Fibroblast of peridontal ligament (primary cell): ENCODE data around the gene FIG4.
A peak's percentile ranks its signal among the peaks of the same experiment; 100 is the strongest.
"Not testable (repeated sequence)": the region's sequence is repeated elsewhere in the genome, so short reads cannot be mapped to it uniquely, and the experiment has no call there.

ENCODE experiments used
- DNase-seq: peaks from one replicate; pipeline ENCODE4 v3.0.0-alpha.2; 2010; ENCODE audit errors: extremely low read depth

FIG4 gene

DNA sequence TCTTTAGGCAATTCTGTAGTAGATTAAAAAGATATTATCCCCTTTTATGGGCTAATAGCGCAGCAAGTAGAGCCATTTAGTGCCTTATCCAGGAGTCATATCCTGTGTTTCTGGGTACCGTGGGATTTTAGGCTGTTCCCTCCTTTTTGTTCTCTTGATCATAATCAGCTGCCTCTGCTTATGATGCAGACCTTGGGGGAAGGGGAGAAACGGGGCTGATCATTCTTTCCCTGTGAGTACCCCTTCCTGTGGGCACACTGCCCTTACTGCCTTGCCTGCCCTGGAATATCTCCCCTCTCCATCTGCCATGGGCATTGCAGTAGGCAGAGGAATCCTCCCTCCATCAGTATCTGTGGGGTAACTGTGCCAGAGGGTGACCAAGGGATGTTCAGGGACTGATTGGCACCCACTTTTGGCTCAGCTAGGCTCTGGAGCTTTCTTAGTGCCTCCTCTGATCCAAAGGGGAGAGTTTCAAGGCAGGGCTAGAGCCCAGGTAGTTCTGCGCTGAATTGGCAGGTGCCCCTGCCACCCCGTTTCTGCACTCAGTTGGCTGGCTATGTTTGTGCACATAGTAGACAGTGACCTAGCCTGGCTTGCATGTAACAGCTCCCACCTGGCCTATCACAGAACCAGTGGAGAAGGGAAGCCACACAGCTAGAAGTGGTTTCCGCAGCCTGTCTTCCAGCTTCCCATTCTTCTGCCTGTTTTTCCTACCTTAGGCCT is 103.3 kb downstream of the FIG4 start:
- DNase-seq = peak; percentile 65

DNA sequence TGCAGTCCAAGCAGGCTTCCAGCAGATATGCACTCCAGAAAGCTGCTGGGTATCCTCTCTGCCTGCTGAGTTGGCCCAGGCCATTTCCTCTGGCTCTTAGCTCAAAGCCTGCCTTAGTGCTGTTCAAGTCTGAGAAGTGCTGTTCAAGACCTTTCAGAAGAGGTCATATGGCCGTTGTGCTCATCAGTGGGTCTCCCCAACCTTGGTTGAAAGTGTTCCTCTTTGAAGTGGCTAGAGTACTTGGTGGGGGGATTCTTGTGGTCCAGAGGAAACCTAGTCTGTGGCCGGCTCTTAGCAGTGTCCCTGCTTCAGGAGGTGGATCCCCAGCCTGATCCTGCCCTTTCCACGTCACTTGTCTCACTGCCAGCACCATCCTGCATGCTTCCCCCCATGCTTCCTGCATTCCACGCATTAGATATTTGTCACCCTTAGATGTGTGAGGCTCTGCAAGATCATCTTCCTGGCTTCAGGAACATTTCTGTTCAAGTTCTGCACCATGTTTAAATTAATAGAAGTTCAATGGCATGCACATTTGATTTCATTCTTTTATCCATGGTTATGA is 105.0 kb downstream of the FIG4 start:
- DNase-seq = no peak

DNA sequence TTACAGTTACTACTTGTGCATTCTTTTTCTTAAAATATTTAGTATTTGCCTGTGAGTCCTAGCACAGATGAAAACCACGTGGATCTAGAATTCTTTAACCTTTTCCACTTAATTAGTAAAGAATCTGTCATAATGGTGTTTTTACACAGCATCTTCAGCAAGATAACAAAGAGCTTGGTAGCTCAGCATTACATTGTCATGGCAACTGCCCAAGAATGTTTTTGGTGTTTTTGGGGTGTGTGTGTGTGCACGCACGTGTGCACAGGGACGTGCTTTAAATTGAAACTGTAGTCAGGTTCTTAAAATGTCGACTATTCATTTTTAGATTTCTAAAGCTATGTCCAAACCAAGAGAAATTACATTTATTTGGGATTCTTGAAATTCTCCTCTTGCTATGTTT is 108.0 kb downstream of the FIG4 start:
- no peak for DNase-seq

DNA sequence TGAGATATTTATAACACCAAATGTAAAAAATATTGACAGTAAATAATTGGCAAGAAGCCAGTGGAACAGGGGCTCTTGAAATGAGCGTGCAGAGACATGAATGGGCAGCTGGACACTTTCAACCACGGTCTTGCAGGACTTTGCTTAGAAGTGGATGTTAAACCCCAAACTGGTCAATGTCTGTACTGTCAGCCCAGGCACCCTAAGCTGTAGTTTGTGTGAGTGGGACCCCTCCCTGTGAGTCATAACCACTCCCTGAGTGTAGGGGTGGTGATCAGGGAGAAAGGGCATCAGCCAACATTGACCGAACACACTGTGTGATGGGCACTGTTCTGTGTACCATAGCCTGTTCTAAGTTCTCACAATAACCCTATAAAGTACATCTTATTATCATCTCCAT is 108.6 kb downstream of the FIG4 start:
- no peak for DNase-seq

DNA sequence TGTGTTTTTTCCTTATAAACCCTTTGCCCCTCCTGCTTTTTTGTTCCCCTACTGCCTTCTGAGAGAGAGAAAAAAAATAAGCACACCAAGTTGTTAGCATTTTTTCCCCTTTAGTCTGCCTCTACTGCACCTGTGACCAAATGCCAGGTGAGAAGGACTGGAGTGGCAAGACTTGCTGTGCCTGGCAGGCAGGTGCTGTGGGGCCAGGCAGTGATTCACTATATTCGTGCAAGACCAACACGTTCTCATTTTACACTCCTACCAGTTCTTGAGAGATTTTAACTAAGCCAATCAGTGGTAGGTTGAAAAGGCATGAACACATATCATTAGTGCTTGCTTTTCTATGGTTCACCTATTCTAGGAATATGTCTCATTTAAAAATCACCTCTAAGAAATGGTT is 109.7 kb downstream of the FIG4 start:
- no peak for DNase-seq

DNA sequence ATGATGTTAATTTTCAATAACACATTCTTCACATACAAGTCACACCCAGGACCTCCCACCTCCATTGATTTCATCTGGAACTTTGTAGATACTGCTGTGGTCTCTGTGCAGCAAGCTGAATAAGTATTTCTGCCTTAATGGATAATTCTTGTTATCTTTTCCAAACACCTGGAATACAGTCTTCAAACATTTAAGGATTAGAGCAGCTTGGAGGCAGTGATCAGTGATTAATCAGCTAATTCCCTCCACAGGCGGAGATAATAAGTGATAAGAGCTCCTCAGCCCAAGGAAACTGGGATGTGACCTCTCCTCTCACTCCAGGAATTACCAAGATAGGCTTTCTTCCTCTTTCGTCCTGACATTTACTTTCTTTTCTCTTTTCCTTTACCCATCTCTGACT is 110.7 kb downstream of the FIG4 start:
- no peak for DNase-seq

DNA sequence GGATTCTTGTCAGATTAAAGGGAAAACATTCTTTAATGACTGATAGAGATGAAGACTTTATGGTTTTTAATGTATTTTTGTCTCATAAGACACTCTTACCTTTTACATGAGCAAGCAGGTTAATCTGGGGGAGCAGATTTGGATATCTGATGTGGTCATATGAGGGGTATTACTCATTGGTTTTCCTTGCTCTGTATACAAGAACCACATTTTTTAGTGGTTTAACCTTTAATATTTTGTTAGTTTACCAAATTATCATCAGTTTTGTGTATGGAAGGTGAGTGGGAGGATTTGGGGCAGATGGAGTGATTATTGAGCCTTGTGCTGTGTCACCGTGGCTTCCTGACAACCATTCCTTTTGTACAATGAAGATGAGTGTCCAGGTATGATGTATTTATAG is 112.9 kb downstream of the FIG4 start:
- no peak for DNase-seq

DNA sequence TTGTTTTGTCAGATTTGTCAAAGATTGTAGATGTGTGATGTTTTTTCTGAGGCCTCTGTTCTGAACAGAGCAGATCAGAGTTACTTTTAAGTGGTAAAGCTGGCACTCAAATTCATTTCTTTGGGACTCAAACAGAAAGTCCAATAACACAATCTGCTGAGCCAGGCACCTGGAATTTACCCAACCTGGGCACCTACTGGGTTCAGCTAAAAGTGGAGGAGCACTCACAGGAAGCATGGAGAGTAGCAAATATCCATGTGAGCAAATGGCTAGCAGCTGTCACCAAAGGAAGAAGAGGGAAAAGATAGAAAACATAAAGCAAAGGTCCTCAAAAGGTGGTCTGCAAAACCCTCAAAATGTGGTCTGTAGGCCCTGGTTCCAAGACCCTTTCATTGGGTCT is 116.8 kb downstream of the FIG4 start:
- no peak for DNase-seq

DNA sequence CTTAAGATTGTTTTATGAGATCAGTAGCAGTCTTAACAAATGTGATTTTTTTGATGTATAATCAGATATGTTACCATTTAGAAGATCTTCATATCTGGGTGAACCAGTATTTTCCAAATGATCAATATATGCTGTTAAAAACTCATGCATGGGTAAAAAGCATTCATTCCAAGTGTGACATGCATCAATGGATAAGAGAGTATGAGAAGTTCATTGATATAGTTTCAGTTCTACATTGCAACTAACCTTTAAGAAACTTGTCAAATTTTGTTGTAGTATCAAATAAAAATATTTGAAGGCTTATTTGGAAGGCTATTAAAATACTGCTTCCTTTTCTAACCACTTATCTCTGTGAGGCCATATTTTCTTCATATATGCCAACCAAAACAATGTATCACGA is 117.7 kb downstream of the FIG4 start:
- no peak for DNase-seq

DNA sequence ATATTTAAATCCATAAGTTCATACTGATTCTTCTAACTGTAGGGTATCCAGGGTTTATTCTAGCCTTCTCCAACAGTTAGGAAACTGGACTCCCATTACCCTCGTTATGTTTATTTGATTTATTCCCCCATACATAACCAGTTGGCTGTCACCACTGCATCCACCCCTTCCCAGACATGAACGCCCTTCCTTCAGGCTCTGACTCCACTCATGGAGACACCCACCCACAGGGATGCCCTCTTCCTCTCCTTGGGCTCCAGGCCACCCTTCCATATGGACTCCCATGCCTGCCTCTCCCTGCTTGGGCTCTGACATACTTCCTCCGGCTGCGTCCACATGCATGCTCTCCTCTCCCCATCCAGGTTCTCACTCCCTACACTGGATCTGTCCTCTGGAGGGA is 124.0 kb downstream of the FIG4 start:
- no peak for DNase-seq

DNA sequence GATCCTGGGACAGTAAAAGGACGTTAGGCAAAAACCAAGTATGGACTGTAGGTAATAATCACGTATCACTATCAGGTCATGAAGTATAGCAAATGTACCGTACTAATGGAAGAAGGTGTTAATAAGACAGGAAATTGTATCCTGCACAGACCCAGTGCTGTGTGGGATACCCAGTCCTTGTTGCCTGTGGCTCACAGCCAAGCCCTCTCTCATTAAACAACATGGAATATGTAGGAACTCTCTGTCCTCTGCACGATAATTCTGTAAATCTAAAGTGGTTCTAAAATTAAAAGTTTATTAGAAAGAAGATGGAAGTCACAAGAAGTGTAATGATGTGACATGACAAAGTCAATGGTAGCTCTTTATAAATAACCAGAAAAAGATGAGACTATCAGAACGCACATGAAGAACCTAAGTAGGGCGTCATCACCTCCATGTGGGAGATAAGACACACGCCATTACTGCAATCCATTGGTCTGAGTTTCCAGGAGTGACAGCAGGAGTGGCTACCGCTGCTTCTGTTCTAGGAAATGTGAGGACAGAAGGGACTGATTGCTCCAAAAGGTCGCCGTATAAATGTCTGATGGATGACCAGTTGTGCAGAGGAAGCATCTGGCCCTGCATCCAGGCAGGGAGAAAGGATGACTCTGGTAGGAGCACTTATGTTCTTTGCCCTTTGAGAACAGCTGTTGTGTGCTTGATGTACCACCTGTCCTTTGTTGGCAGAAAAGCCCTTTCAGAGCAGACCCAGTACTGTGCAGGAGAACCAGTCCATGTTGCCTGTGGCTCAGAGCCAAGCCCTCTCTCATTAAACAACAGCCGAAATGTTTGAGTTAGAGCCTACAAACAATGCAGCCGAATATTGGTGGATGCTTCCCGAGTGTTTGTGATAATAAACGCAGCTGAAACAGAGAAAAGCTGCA is 125.6 kb downstream of the FIG4 start:
- no peak for DNase-seq

DNA sequence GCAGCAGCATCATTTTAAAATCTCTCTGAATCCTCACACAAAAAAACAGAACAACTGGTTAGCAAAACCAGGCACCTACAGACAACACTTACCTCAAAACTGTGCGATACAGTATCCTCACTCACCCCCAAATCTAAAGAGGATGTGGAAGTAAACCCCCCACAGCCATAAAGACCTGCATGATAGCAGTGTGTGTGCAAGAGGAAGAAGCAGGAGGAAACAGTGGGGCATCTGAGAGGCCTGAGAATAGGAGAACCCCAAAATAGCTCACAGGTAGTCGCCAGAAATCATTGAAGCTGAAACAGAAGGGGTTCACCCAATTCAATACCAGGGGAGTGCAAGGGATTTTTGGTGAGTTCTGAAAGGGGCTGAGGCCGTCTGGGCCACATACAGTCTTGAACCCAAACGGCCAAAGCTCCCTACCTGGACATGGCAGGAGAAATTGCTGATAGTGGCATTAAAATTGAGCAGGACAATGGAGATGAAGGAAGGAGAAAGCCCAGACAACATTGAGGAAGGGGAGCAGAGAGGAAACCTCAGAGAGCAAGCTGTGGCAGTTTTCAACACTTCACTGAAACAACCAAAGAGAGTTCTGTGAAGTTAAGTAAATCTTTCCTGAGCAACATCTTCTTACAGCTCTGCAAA is 129.7 kb downstream of the FIG4 start:
- DNase-seq = no peak

DNA sequence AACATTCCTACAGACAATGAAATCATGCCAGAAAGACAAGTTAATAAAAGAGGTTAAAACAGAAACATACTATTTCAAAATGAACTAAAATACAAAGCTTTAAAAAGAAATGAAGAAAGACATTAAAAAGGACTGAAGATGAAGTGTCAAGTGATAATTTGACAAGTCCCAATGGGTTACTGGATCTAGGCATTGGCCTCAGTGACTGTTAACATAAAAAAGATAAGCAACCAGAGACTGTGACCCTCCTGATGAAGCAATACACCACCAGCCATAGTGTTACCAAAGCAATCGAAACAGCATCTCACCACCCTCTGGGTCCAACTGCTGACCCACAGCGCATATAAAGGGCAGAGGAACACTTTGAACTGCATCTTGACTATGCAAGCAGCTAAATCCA is 130.3 kb downstream of the FIG4 start:
- DNase-seq = no peak

DNA sequence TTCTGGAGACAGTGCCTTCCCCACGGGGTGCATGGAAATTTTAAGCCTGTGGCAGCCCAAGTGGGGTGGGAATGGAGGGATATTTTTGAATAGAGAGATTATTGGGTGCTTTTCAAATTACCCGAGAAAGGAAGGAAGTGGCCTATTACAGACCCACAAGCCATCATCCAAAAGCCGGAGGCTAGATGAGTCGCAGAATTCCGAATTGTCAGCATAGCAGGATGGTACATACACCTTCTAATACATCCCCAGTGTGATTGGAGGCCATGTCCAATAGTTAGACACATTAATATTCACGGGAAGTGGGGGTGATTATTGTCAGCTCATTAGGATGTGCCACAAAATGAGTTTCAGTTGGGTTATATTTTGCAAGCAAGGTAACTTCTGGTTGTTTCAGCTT is 133.0 kb downstream of the FIG4 start:
- no peak for DNase-seq

DNA sequence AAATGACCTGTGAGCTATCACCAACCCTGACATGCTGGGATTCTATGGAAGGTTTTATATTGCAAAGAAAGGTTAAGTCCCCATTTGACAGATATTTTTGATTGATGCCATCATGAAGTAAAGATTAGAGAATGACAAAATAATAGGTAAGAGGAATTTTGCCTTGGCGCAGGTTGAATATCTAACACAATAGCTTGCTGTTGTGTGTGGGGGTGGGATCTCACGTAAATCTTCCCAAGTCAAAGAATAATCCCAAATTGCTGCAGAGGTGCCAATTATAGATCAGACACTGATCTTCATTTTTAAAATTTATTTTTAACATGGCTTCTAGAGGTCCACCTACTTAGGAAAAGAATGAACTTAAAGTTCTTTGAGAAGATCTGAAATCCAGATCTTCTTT is 135.5 kb downstream of the FIG4 start:
- no peak for DNase-seq

DNA sequence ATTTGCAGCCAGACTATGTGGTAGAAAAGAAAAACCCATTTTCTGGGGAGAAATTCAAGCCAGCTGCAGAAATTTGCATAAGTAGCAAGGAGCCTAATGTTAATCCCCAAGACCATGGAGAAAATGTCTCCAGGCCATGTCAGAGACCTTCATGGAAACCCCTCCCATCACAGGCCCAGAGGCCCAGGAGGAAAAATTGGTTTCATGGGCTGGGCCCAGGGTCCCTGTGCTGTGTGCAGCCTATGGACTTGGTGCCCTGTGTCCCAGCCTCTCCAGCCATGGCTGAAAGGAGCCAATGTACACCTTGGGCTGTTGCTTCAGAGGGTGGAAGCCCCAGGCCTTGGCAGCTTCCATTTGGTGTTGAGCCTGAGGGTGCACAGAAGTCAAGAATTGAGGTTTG is 140.3 kb downstream of the FIG4 start:
- DNase-seq = not testable (repeated sequence)

DNA sequence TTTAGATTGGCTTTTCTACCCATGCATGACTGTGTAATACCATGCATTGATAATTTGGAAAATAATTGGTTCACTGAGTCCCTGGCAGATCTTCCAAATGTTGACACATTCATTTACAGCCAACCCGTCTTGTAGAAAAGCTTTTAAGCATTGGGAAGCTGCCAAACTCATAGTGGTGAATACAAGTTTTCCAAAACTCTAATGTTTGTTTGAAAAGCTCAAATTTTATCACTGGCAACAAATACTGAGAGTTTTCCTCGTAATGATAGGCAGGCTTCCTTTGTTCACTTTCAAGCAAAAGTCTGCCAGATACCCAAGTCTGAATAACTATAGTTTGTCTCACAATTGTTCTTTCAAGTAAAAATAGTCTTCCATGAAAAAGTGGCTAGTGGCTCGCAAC is 143.0 kb downstream of the FIG4 start:
- peak; percentile 69 for DNase-seq

DNA sequence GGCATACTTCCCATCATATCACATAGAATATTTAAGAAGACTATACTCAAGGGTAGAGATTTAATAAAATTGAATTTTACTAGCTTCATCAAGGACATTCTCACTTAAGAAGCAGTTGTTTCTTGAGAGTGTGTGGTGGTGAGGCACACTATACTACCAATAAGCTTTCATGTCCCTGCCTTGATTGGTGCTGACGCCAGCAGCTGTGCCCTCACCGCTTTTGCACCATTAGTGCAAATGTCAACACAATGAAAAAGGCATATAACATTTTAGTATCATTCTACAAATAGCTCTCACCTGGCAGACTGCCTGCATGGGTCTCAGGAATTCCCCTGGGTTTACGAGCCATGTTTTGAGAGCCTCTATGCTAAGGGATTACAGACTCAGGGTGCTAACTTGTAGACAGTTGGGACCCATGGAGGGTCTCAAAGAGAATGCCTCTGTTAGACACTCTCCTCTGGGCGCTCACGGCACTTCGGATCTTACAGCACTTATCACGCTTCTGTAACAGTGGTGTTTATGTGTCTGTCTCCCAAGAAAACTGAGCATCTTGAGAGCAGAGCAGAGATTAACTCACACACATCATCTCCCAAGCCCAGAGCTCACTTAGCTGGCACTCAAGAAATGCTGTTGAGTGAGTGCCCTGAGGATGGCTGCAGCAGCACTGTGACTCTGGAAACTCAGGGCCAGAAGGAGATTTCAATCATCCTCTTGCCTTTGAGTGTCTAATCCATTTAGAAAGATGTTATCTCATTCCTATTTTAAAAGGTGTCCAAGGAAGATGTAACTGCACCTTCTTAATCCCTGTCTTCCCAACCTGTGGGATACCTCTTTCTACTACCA is 143.7 kb downstream of the FIG4 start:
- no peak for DNase-seq

DNA sequence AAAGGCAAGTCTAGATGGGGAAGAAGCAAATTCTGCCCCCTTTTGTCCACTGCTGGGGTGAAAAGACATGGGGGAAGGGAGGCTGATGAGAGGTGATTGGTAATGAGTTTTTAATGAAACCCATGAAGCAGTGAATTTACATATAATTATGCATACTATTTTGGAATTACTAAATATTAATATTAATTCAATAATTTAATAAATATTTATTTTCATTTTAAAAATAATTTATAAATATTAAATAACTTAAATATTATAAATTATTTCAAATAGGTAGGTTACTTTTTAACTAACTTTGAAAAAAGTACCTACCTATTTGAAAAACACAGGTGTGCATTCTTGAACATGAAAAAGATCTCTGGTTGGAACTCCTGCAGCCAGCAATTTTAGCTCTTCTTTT is 148.9 kb downstream of the FIG4 start:
- no peak for DNase-seq

DNA sequence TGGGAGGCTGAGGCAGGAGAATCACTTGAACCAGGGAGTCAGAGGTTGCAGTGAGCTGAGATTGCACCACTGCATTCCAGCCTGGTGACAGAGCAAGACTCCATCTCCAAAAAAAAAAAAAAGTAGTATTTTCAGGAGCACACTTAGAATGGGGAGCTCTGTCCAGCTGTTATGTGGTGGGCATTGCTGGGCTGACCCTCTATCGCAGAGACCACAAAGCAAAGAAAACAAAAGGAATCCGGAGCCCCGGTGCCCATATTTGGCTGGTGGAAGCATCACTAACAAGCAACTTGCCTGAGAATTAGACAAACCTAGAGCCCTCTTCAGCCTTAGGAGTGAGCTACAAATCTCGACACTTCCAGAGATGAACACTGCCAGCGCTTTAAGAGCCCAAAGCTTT is 149.7 kb downstream of the FIG4 start:
- peak; percentile 10 for DNase-seq

DNA sequence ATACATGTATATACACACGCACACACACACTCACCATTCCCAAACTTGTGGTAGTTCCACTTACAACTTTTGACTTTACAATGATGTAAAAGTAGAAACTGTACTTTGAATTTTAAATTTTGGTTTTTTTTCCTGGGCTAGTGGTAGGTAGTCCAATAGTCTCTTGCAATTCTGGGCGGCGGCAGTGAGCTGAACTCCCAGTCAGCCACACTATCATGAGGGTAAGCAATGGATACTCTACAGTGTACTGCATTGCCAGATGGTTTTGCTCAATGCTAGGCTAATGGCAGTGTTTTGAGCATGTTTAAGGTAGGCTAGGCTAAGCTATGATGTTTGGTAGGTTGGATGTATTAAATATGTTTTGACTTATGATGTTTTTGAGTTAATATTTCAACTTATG is 150.8 kb downstream of the FIG4 start:
- DNase-seq = no peak

DNA sequence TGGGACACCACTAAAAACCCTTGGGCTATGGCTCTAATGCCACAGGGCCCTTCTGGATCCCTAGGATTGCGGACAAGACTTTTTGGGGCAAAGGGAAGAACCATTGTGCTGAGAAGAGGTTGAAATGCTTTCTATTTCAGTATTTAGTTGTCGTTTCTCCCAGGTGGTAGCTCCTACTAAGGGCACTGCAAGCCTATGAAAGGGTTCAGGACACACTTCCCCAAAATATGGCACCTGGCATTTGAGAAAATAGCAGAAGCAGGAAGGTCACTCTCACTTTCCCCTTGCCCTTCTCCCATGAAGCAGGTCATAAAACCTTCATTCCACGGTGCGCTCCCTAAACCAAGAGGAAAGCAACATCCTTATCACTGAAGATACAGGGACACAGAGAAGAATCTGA is 161.6 kb downstream of the FIG4 start:
- DNase-seq = no peak
